Measurements from ENCODE around the gene RASGRP2.

GRCh38 chr11:64729851-64730382, 14.0 kb downstream of the RASGRP2 start:
- TF ChIP-seq ETS1 (IDR thresholded peaks at IDR 0.05) (no peak), POLR2AphosphoS5 (IDR thresholded peaks at IDR 0.05; ENCODE audit: low read depth) (peak; percentile 56; the same call in 1 of the 2 replicates), CTCF (conservative IDR thresholded peaks at IDR 0.05; ENCODE audit: low read depth in 2 of 2) (no peak), REST (IDR thresholded peaks at IDR 0.05; ENCODE audit: unreplicated experiment) (no peak), EZH2 (IDR thresholded peaks at IDR 0.05; ENCODE audit: low read depth, unreplicated experiment) (no peak), EZH2phosphoT487 (IDR thresholded peaks at IDR 0.05; ENCODE audit: unreplicated experiment) (no peak), ZNF114 (CRISPR knock-in tag; IDR thresholded peaks at IDR 0.05) (no peak)

All from GM23338 (cell line).